GM23338 (cell line): Measurements from ENCODE around the gene MAP2K7. TPM values are rescaled to one million over a fixed set of nuclear protein-coding genes. Genes with fewer than 3 reads are reported as not detected.

Source experiments
- ATAC-seq: fragments of 200-7000 bp; cut with Tn5 transposase; 3 replicates; pipeline ENCODE4 v1.9.1; 2020
- DNase-seq: peaks from one replicate; pipeline ENCODE4 v3.0.0-alpha.2; 2015; ENCODE audit warnings: low spot score
- H2AFZ ChIP-seq: fragments of 200-600 bp; sonication (generic); 2 replicates; pipeline ENCODE4 v1.8.0; 2016; ENCODE audit warnings: antibody characterized with exemption, mild to moderate bottlenecking, moderate library complexity
- H3F3A ChIP-seq: fragments of 200-600 bp; sonication (generic); replicated peaks from 2 replicates; pipeline ENCODE4 v1.8.0; 2017; ENCODE audit warnings: antibody characterized with exemption, mixed run types, low read depth
- H3K27ac ChIP-seq: fragments of 200-600 bp; sonication (generic); 2 replicates; pipeline ENCODE4 v1.6.1; 2016; ENCODE audit warnings: low read depth
- H3K27me3 ChIP-seq: fragments of 200-600 bp; sonication (generic); 2 replicates; pipeline ENCODE4 v1.8.0; 2016; ENCODE audit warnings: mild to moderate bottlenecking, mixed run types, moderate library complexity; ENCODE audit not compliant: insufficient read depth
- H3K36me3 ChIP-seq: fragments of 200-600 bp; sonication (generic); 2 replicates; pipeline ENCODE4 v1.8.0; 2016; ENCODE audit warnings: mild to moderate bottlenecking; ENCODE audit not compliant: insufficient read depth
- H3K4me1 ChIP-seq: fragments of 200-600 bp; sonication (generic); 2 replicates; pipeline ENCODE4 v1.8.0; 2016; ENCODE audit warnings: mild to moderate bottlenecking, moderate library complexity; ENCODE audit not compliant: insufficient read depth
- H3K4me2 ChIP-seq: fragments of 200-600 bp; sonication (generic); 2 replicates; pipeline ENCODE4 v1.7.1; 2017; ENCODE audit warnings: mixed run types
- H3K4me3 ChIP-seq: fragments of 200-600 bp; sonication (generic); 2 replicates; pipeline ENCODE4 v1.6.1; 2016; ENCODE audit warnings: mixed run types
- H3K79me2 ChIP-seq: fragments of 200-600 bp; sonication (generic); replicated peaks from 2 replicates; pipeline ENCODE4 v1.8.0; 2017; ENCODE audit warnings: mild to moderate bottlenecking; ENCODE audit not compliant: insufficient read depth
- H3K9me2 ChIP-seq: fragments of 200-600 bp; sonication (generic); 2 replicates; pipeline ENCODE4 v1.8.0; 2017; ENCODE audit not compliant: insufficient read depth
- H4K20me1 ChIP-seq: fragments of 200-600 bp; sonication (generic); replicated peaks from 2 replicates; pipeline ENCODE4 v1.8.0; 2017; ENCODE audit warnings: mild to moderate bottlenecking; ENCODE audit not compliant: insufficient read depth
- H3K27ac Mint-ChIP-seq: 2 replicates; pipeline ENCODE4 v1.8.0; 2020; ENCODE audit warnings: inconsistent platforms, mild to moderate bottlenecking, moderate library complexity, mixed read lengths
- H3K27me3 Mint-ChIP-seq: 3 replicates; pipeline ENCODE4 v1.8.0; 2022; ENCODE audit warnings: low read depth, mild to moderate bottlenecking, moderate library complexity, mixed read lengths, inconsistent platforms; ENCODE audit not compliant: insufficient read depth, poor library complexity
- H3K36me3 Mint-ChIP-seq: 3 replicates; pipeline ENCODE4 v1.8.0; 2021; ENCODE audit warnings: low read depth, mild to moderate bottlenecking, inconsistent platforms, moderate library complexity, mixed read lengths
- H3K4me1 Mint-ChIP-seq: 3 replicates; pipeline ENCODE4 v1.8.0; 2020; ENCODE audit warnings: mild to moderate bottlenecking, inconsistent platforms, mixed read lengths
- H3K4me3 Mint-ChIP-seq: 3 replicates; pipeline ENCODE4 v1.8.0; 2021; ENCODE audit warnings: moderate library complexity, mild to moderate bottlenecking, inconsistent platforms, mixed read lengths
- H3K9me3 Mint-ChIP-seq: 3 replicates; pipeline ENCODE4 v1.8.0; 2020; ENCODE audit warnings: moderate library complexity, mild to moderate bottlenecking, inconsistent platforms, mixed read lengths
- EZH2 ChIP-seq: fragments of 200-600 bp; sonication (generic); IDR thresholded peaks from one replicate; pipeline ENCODE4 v1.8.0; 2017; ENCODE audit warnings: antibody characterized with exemption, mild to moderate bottlenecking, low read depth; ENCODE audit not compliant: unreplicated experiment
- ZNF114 ChIP-seq: fragments of 250-450 bp; sonication (Bioruptor Pico); IDR thresholded peaks from 2 replicates; pipeline ENCODE4 v1.5.0; 2020; ENCODE audit warnings: mild to moderate bottlenecking, moderate library complexity
- ZNF331 ChIP-seq: fragments of 250-450 bp; sonication (Bioruptor Pico); IDR thresholded peaks from 2 replicates; pipeline ENCODE4 v1.5.0; 2020; ENCODE audit warnings: low read depth, mild to moderate bottlenecking, moderate library complexity
- ZNF462 ChIP-seq: fragments of 250-450 bp; sonication (Bioruptor Pico); IDR thresholded peaks from 2 replicates; pipeline ENCODE4 v1.5.0; 2020; ENCODE audit warnings: mild to moderate bottlenecking, moderate library complexity
- polyA plus RNA-seq: library from polyadenylated mRNA; unstranded; fragments of >200 nt; fragmentation: Nextera tagmentation; extraction: Ambion mirVana; gene quantifications from 2 replicates; pipeline ENCODE4 v1.2.1, GENCODE V29; 2016
- total RNA-seq: library from RNA; depleted of rRNA; stranded (reverse); fragments of >200 nt; shearing (Covaris generic); gene quantifications from 2 replicates; pipeline ENCODE4 v1.2.3, GENCODE V29; 2014
- TF ChIP-seq, protein P1 (sequence below), 2 experiments: fragments of 200-600 bp in 1 of 2; sonication (generic) in 1 of 2; conservative IDR thresholded peaks; 2 replicates each; pipeline versions ENCODE4 v1.5.1 to v1.6.1; 2016 to 2017; ENCODE audit warnings: antibody characterized with exemption in 2 of 2, low read depth in 2 of 2, mild to moderate bottlenecking in 2 of 2, moderate library complexity in 1 of 2
- TF ChIP-seq, protein P2 (sequence below): IDR thresholded peaks from 2 replicates; pipeline ENCODE4 v1.6.1; 2016; ENCODE audit warnings: antibody characterized with exemption

Gene MAP2K7
- total and polyA plus RNA-seq, 2 experiments from 2014 or later: 11.3 to 22.6 TPM

- H3K79me2 ChIP-seq: no peaks in the 10 kb centered on the region
These were observed 24.1 kb downstream of the MAP2K7 start for GRCh38 chr19:7927605-7928333.

More at GRCh38 chr19:7927605-7928333, 24.1 kb downstream of the MAP2K7 start:
- peaks cover 39% of the 10 kb centered on the region for H3K36me3 Mint-ChIP-seq
- H3K9me3 Mint-ChIP-seq: no peaks in the 10 kb centered on the region
- DNase-seq (no peak), ATAC-seq (no peak)
- Histone ChIP-seq H4K20me1 (peaks cover 6% of the 10 kb centered on the region; the same call in 1 of the 2 replicates), H3K9me2 (no peaks in the 10 kb centered on the region), H3K4me3 (no peak overlapping the region), H3K36me3 (no peaks in the 10 kb centered on the region; the same call in 1 of the 2 replicates), H3F3A (peaks cover 31% of the 10 kb centered on the region), H3K4me2 (no peak overlapping the region), H3K27me3 (no peaks in the 10 kb centered on the region), H3K4me1 (peaks cover 4% of the 10 kb centered on the region; the same call in 1 of the 2 replicates), H3K27ac (no peak overlapping the region), H2AFZ (no peak overlapping the region)
- no peak overlapping the region for H3K4me3 Mint-ChIP-seq
- peaks cover 21% of the 10 kb centered on the region for H3K27me3 Mint-ChIP-seq
- TF ChIP-seq ZNF462 (CRISPR knock-in tag): no peak
- TF ChIP-seq, protein P1, sequence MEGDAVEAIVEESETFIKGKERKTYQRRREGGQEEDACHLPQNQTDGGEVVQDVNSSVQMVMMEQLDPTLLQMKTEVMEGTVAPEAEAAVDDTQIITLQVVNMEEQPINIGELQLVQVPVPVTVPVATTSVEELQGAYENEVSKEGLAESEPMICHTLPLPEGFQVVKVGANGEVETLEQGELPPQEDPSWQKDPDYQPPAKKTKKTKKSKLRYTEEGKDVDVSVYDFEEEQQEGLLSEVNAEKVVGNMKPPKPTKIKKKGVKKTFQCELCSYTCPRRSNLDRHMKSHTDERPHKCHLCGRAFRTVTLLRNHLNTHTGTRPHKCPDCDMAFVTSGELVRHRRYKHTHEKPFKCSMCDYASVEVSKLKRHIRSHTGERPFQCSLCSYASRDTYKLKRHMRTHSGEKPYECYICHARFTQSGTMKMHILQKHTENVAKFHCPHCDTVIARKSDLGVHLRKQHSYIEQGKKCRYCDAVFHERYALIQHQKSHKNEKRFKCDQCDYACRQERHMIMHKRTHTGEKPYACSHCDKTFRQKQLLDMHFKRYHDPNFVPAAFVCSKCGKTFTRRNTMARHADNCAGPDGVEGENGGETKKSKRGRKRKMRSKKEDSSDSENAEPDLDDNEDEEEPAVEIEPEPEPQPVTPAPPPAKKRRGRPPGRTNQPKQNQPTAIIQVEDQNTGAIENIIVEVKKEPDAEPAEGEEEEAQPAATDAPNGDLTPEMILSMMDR (conservative IDR thresholded peaks at IDR 0.05; ENCODE audit: low read depth in 2 of 2): no peak
- no peak for TF ChIP-seq EZH2
- TF ChIP-seq ZNF331: no peak
- TF ChIP-seq, protein P2, sequence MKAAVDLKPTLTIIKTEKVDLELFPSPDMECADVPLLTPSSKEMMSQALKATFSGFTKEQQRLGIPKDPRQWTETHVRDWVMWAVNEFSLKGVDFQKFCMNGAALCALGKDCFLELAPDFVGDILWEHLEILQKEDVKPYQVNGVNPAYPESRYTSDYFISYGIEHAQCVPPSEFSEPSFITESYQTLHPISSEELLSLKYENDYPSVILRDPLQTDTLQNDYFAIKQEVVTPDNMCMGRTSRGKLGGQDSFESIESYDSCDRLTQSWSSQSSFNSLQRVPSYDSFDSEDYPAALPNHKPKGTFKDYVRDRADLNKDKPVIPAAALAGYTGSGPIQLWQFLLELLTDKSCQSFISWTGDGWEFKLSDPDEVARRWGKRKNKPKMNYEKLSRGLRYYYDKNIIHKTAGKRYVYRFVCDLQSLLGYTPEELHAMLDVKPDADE: no peak
- no peak for TF ChIP-seq ZNF114 (CRISPR knock-in tag)
- no peak overlapping the region for H3K27ac Mint-ChIP-seq
- peaks cover 4% of the 10 kb centered on the region for H3K4me1 Mint-ChIP-seq
